CD14-positive monocyte (primary cell): ENCODE measurements around the gene TMEM179. TPM values are rescaled to one million over a fixed set of nuclear protein-coding genes. Genes with fewer than 3 reads are reported as not detected.

Source experiments
- DNase-seq, 3 donors: peaks; one replicate each; pipeline ENCODE4 v3.0.0-alpha.2; 2011 to 2022
- H2AFZ ChIP-seq: 2 replicates; pipeline ENCODE4 v1.6.0; 2012; ENCODE audit warnings: mild to moderate bottlenecking, low read depth, low read length, inconsistent platforms; ENCODE audit not compliant: insufficient read depth, poor library complexity, severe bottlenecking
- H3K27ac ChIP-seq, 2 donors: 1 replicate in 1 of 2; 2 replicates in 1 of 2; pipeline ENCODE4 v1.5.1; 2012 to 2013; ENCODE audit warnings: low read length in 2 of 2, control low read depth in 1 of 2, inconsistent platforms in 1 of 2, low read depth in 1 of 2, mild to moderate bottlenecking in 1 of 2
- H3K27me3 ChIP-seq, 2 donors: one replicate each; pipeline versions ENCODE4 v1.6.0 to v1.6.1; 2011 to 2013; ENCODE audit warnings: low read length in 2 of 2; ENCODE audit not compliant: control insufficient read depth in 2 of 2, insufficient read depth in 2 of 2
- H3K36me3 ChIP-seq, 2 donors: replicated peaks in 1 of 2; 1 replicate in 1 of 2; 2 replicates in 1 of 2; pipeline versions ENCODE4 v1.5.1 to v1.6.1; 2012 to 2013; ENCODE audit warnings: low read length in 2 of 2, control low read depth in 1 of 2, inconsistent platforms in 1 of 2, mild to moderate bottlenecking in 1 of 2; ENCODE audit not compliant: insufficient read depth in 2 of 2, control insufficient read depth in 1 of 2
- H3K4me1 ChIP-seq, 2 donors: 1 replicate in 1 of 2; 2 replicates in 1 of 2; pipeline versions ENCODE4 v1.5.1 to v1.6.1; 2012 to 2013; ENCODE audit warnings: low read length in 2 of 2, control low read depth in 1 of 2, inconsistent platforms in 1 of 2, mild to moderate bottlenecking in 1 of 2, moderate library complexity in 1 of 2; ENCODE audit not compliant: insufficient read depth in 2 of 2, control insufficient read depth in 1 of 2
- H3K4me2 ChIP-seq: replicated peaks from 2 replicates; pipeline ENCODE3; 2012; ENCODE audit warnings: low read length, moderate library complexity, mild to moderate bottlenecking; ENCODE audit not compliant: poor library complexity, severe bottlenecking; ENCODE audit errors: extremely low read depth
- H3K4me3 ChIP-seq, 3 experiments: fragments of 200-600 bp in 1 of 3; sonication (generic) in 1 of 3; replicated peaks in 1 of 3; 1 replicate in 2 of 3; 2 replicates in 1 of 3; pipeline ENCODE4 v1.5.1; 2011 to 2013; ENCODE audit warnings: low read length in 3 of 3, mild to moderate bottlenecking in 3 of 3, control low read depth in 2 of 3, low read depth in 2 of 3, inconsistent platforms in 1 of 3, moderate library complexity in 1 of 3
- H3K79me2 ChIP-seq: 2 replicates; pipeline ENCODE4 v1.6.0; 2012; ENCODE audit warnings: mild to moderate bottlenecking, control low read depth, inconsistent platforms, low read length, moderate library complexity; ENCODE audit not compliant: insufficient read depth
- H3K9ac ChIP-seq: 2 replicates; pipeline ENCODE4 v1.6.0; 2017; ENCODE audit warnings: low read length, mild to moderate bottlenecking; ENCODE audit not compliant: insufficient read depth, poor library complexity, severe bottlenecking
- H3K9me3 ChIP-seq, 2 donors: replicated peaks in 1 of 2; 1 replicate in 1 of 2; 2 replicates in 1 of 2; pipeline versions ENCODE4 v1.5.1 to v1.6.1; 2012 to 2013; ENCODE audit warnings: low read length in 2 of 2, control low read depth in 1 of 2; ENCODE audit not compliant: control insufficient read depth in 1 of 2, insufficient read depth in 1 of 2
- H4K20me1 ChIP-seq: 2 replicates; pipeline ENCODE4 v1.6.0; 2012; ENCODE audit warnings: mild to moderate bottlenecking, low read length, control low read depth, moderate library complexity; ENCODE audit not compliant: insufficient read depth
- H3K27ac Mint-ChIP-seq, 7 donors: one replicate each; pipeline ENCODE4 v1.8.0; 2020; ENCODE audit warnings: mild to moderate bottlenecking in 7 of 7, mixed read lengths in 7 of 7, moderate library complexity in 6 of 7, inconsistent platforms in 2 of 7
- H3K27me3 Mint-ChIP-seq, 3 donors: one replicate each; pipeline ENCODE4 v1.8.0; 2021 to 2022; ENCODE audit warnings: low read depth in 3 of 3, mild to moderate bottlenecking in 3 of 3, mixed read lengths in 3 of 3, moderate library complexity in 3 of 3, inconsistent platforms in 1 of 3
- H3K36me3 Mint-ChIP-seq, 2 donors: one replicate each; pipeline ENCODE4 v1.8.0; 2020; ENCODE audit warnings: mixed read lengths in 2 of 2, inconsistent platforms in 1 of 2, mild to moderate bottlenecking in 1 of 2
- H3K4me1 Mint-ChIP-seq: one replicate; pipeline ENCODE4 v1.8.0; 2020; ENCODE audit warnings: mild to moderate bottlenecking, mixed read lengths
- H3K4me3 Mint-ChIP-seq, 2 donors: one replicate each; pipeline ENCODE4 v1.8.0; 2020; ENCODE audit warnings: mild to moderate bottlenecking in 2 of 2, mixed read lengths in 2 of 2, moderate library complexity in 1 of 2
- H3K9me3 Mint-ChIP-seq, 7 donors: one replicate each; pipeline ENCODE4 v1.8.0; 2020 to 2022; ENCODE audit warnings: mixed read lengths in 7 of 7, mild to moderate bottlenecking in 6 of 7, moderate library complexity in 6 of 7, inconsistent platforms in 2 of 7
- CTCF ChIP-seq: fragments of 200-600 bp; IDR thresholded peaks from one replicate; pipeline ENCODE4 v1.8.0; 2022; ENCODE audit warnings: antibody characterized with exemption, mild to moderate bottlenecking
- WGBS: methylation state at CpG from one replicate; pipeline ENCODE4 v1.1.5; 2013; ENCODE audit warnings: missing lambda C conversion rate; ENCODE audit not compliant: insufficient coverage; 5-methylcytosine and 5-hydroxymethylcytosine counted together
- intact Hi-C, 2 donors: fragments of 100-400 bp; cut with micrococcal nuclease; formaldehyde crosslinking; loops; one replicate each; pipeline versions ENCODE4 v1.15.0 to v1.15.1; 2023
- polyA plus RNA-seq, 3 donors: library from polyadenylated mRNA; depleted of rRNA in 1 of 3; unstranded in 2 of 3; stranded (reverse) in 1 of 3; fragments of 300-500 nt in 2 of 3; fragments of >200 nt in 1 of 3; fragmentation: Illumina TruSeq in 2 of 3; gene quantifications; 1 replicate in 2 of 3; 2 replicates in 1 of 3; pipeline ENCODE4 v1.2.3, GENCODE V29; 2012 to 2021

Gene TMEM179
- polyA plus RNA-seq, 3 donors, result not detected

- H3K27me3 Mint-ChIP-seq, result peaks cover 0 to 2% (median 1%) of the 10 kb centered on the region in 3 donors
- no peaks in the 10 kb centered on the region for H4K20me1 ChIP-seq
- no peaks in the 10 kb centered on the region for H3K9me3 ChIP-seq
- no peak overlapping the region for H3K27ac ChIP-seq
- H3K4me2 ChIP-seq, result no peak overlapping the region
- H3K4me3 Mint-ChIP-seq, result no peak overlapping the region
- no peaks in the 10 kb centered on the region for H3K27me3 ChIP-seq
- WGBS, result 77% methylated on average over 19 of the region's 26 CpGs
- H3K36me3 Mint-ChIP-seq, result no peaks in the 10 kb centered on the region
- H3K4me3 ChIP-seq, result no peak overlapping the region
- H3K79me2 ChIP-seq, result no peaks in the 10 kb centered on the region
- H3K4me1 Mint-ChIP-seq, result no peaks in the 10 kb centered on the region
- H3K36me3 ChIP-seq, result no peaks in the 10 kb centered on the region
- no peak for TF ChIP-seq CTCF
- no peaks in the 10 kb centered on the region for H3K9me3 Mint-ChIP-seq
- no peaks in the 10 kb centered on the region for H3K4me1 ChIP-seq
- intact Hi-C loops, result no loop called here
- H3K9ac ChIP-seq, result no peak overlapping the region
- DNase-seq, result no peak
- no peak overlapping the region for H3K27ac Mint-ChIP-seq
- no peak overlapping the region for H2AFZ ChIP-seq
Measured at GRCh38 chr14:104554608-104555429, 49.8 kb downstream of the TMEM179 start.

GRCh38 chr14:104554088-104554607 is 50.4 kb downstream of the TMEM179 start:
- H3K9me3 ChIP-seq, result no peaks in the 10 kb centered on the region
- no peaks in the 10 kb centered on the region for H3K4me1 ChIP-seq
- Mint-ChIP-seq H3K4me1 (no peaks in the 10 kb centered on the region), H3K36me3 (no peaks in the 10 kb centered on the region), H3K4me3 (no peak overlapping the region), H3K27me3 (peaks cover 0 to 2% (median 1%) of the 10 kb centered on the region in 3 donors), H3K9me3 (no peaks in the 10 kb centered on the region), H3K27ac (peak overlapping the region in 1 of 7 donors; percentile 13)
- H3K9ac ChIP-seq, result no peak overlapping the region
- no peaks in the 10 kb centered on the region for H4K20me1 ChIP-seq
- no peaks in the 10 kb centered on the region for H3K27me3 ChIP-seq
- intact Hi-C loops, result no loop called here
- no peak for TF ChIP-seq CTCF
- DNase-seq, result no peak
- H3K4me2 ChIP-seq, result no peak overlapping the region
- no peak overlapping the region for H3K27ac ChIP-seq
- 87% methylated on average over 5 of the region's 12 CpGs for WGBS
- no peak overlapping the region for H2AFZ ChIP-seq
- no peaks in the 10 kb centered on the region for H3K36me3 ChIP-seq
- no peak overlapping the region for H3K4me3 ChIP-seq
- no peaks in the 10 kb centered on the region for H3K79me2 ChIP-seq
